SK-N-SH (cell line): ENCODE results near the gene RNGTT. TPM values are rescaled to one million over a fixed set of nuclear protein-coding genes. Genes with fewer than 3 reads are reported as not detected.

ENCODE experiments used
- CTCF ChIA-PET: fragments of 300-600, 350-600 bp; formaldehyde crosslinking; extraction: SDS; loops from one replicate; lab custom pipeline; 2021; lab: Yijun Ruan, JAX
- POLR2A ChIA-PET: fragments of 350-600 bp; sonication (Branson Sonifier 250); formaldehyde crosslinking; extraction: SDS; loops from one replicate; lab custom pipeline; 2020; ENCODE audit warnings: antibody characterized with exemption, inconsistent platforms; lab: Yijun Ruan, JAX
- DNase-seq: peaks from one replicate; pipeline ENCODE4 v3.0.0; 2012
- H2AFZ ChIP-seq: fragments of 200-600 bp; sonication (generic); 2 replicates; pipeline ENCODE4 v1.8.1; 2016; ENCODE audit warnings: antibody characterized with exemption, mild to moderate bottlenecking, low read depth
- H3F3A ChIP-seq: fragments of 200-600 bp; sonication (generic); replicated peaks from 2 replicates; pipeline ENCODE3; 2016; ENCODE audit warnings: antibody characterized with exemption, mild to moderate bottlenecking; ENCODE audit not compliant: insufficient read depth
- H3K27ac ChIP-seq, 2 experiments: fragments of 200-500 bp in 1 of 2; fragments of 200-600 bp in 1 of 2; sonication (Bioruptor generic) in 1 of 2; sonication (generic), shearing (Covaris generic) in 1 of 2; 2 replicates each; pipeline versions ENCODE4 v1.5.1 to v1.6.1; 2014 to 2016; ENCODE audit warnings: low read depth in 2 of 2, inconsistent platforms in 1 of 2, low read length in 1 of 2, mild to moderate bottlenecking in 1 of 2, mixed read lengths in 1 of 2
- H3K27me3 ChIP-seq: fragments of 200-600 bp; sonication (generic), shearing (Covaris generic); 2 replicates; pipeline ENCODE4 v1.6.1; 2016; ENCODE audit warnings: mixed run types; ENCODE audit not compliant: insufficient read depth
- H3K36me3 ChIP-seq, 2 experiments: fragments of 200-500 bp in 1 of 2; fragments of 200-600 bp in 1 of 2; sonication (Bioruptor generic) in 1 of 2; sonication (generic) in 1 of 2; replicated peaks in 1 of 2; 2 replicates each; pipeline versions ENCODE3 to v1.5.1; 2014 to 2016; ENCODE audit warnings: low read length in 1 of 2, mild to moderate bottlenecking in 1 of 2; ENCODE audit not compliant: insufficient read depth in 2 of 2, control insufficient read depth in 1 of 2
- H3K4me1 ChIP-seq, 2 experiments: fragments of 200-500 bp in 1 of 2; fragments of 200-600 bp in 1 of 2; sonication (Bioruptor generic) in 1 of 2; sonication (generic), shearing (Covaris generic) in 1 of 2; 2 replicates each; pipeline versions ENCODE4 v1.5.1 to v1.6.1; 2014 to 2016; ENCODE audit warnings: low read depth in 1 of 2, low read length in 1 of 2, mixed run types in 1 of 2; ENCODE audit not compliant: insufficient read depth in 2 of 2, control insufficient read depth in 1 of 2
- H3K4me2 ChIP-seq: fragments of 200-600 bp; sonication (generic), shearing (Covaris generic); 2 replicates; pipeline ENCODE4 v1.6.1; 2017; ENCODE audit warnings: mixed run types
- H3K4me3 ChIP-seq, 2 experiments: fragments of 200-500 bp in 1 of 2; fragments of 200-600 bp in 1 of 2; sonication (Bioruptor generic) in 1 of 2; sonication (generic), shearing (Covaris generic) in 1 of 2; 2 replicates each; pipeline versions ENCODE4 v1.5.1 to v1.8.1; 2014 to 2016; ENCODE audit warnings: low read depth in 2 of 2, inconsistent platforms in 1 of 2, low read length in 1 of 2, mild to moderate bottlenecking in 1 of 2, mixed read lengths in 1 of 2, moderate library complexity in 1 of 2
- H3K79me2 ChIP-seq: fragments of 200-600 bp; sonication (generic); 2 replicates; pipeline ENCODE4 v1.8.1; 2017; ENCODE audit warnings: mild to moderate bottlenecking; ENCODE audit not compliant: insufficient read depth
- H3K9ac ChIP-seq: fragments of 200-600 bp; sonication (generic); 2 replicates; pipeline ENCODE4 v1.6.1; 2017; ENCODE audit warnings: mixed run types
- H3K9me2 ChIP-seq: fragments of 200-600 bp; sonication (generic); 2 replicates; pipeline ENCODE4 v1.6.1; 2017; ENCODE audit warnings: mixed run types
- H3K9me3 ChIP-seq: fragments of 200-600 bp; sonication (generic); 2 replicates; pipeline ENCODE4 v1.6.1; 2017; ENCODE audit warnings: mixed run types, mild to moderate bottlenecking, moderate library complexity
- H4K20me1 ChIP-seq: fragments of 200-600 bp; sonication (generic); 2 replicates; pipeline ENCODE4 v1.6.1; 2017; ENCODE audit warnings: mild to moderate bottlenecking, mixed run types; ENCODE audit not compliant: insufficient read depth
- FOXJ3 ChIP-seq: sonication (generic); formaldehyde crosslinking; IDR thresholded peaks from 2 replicates; pipeline ENCODE4 v1.5.1; 2020; ENCODE audit warnings: mild to moderate bottlenecking, missing genetic modification reagents
- GABPA ChIP-seq: IDR thresholded peaks from 2 replicates; pipeline ENCODE4 v1.4.0; 2012; ENCODE audit warnings: low read depth, mild to moderate bottlenecking
- JUND ChIP-seq: IDR thresholded peaks from 2 replicates; pipeline ENCODE4 v1.4.0; 2012
- MEF2A ChIP-seq: IDR thresholded peaks from 2 replicates; pipeline ENCODE4 v1.4.0; 2012; ENCODE audit warnings: low read depth, borderline replicate concordance
- MXI1 ChIP-seq: IDR thresholded peaks from 2 replicates; pipeline ENCODE4 v1.6.1; 2012; ENCODE audit warnings: mild to moderate bottlenecking, low read depth, low read length, improper control_type of control experiment
- NRF1 ChIP-seq: IDR thresholded peaks from 2 replicates; pipeline ENCODE4 v1.6.1; 2012; ENCODE audit warnings: low read depth, mild to moderate bottlenecking, low read length
- POLR2AphosphoS5 ChIP-seq: IDR thresholded peaks from 2 replicates; pipeline ENCODE4 v1.6.1; 2012; ENCODE audit warnings: low read depth, low read length
- RXRA ChIP-seq: IDR thresholded peaks from 2 replicates; pipeline ENCODE4 v1.4.0; 2012; ENCODE audit warnings: low read depth, mild to moderate bottlenecking, borderline replicate concordance
- SIN3A ChIP-seq: IDR thresholded peaks from 2 replicates; pipeline ENCODE4 v1.6.1; 2012; ENCODE audit warnings: low read depth, mild to moderate bottlenecking, low read length, moderate library complexity, borderline replicate concordance
- SMC3 ChIP-seq: IDR thresholded peaks from 2 replicates; pipeline ENCODE4 v1.6.1; 2012; ENCODE audit warnings: low read depth, low read length, improper control_type of control experiment
- TCF12 ChIP-seq: IDR thresholded peaks from 2 replicates; pipeline ENCODE4 v1.4.0; 2012
- WGBS: methylation state at CpG from one replicate; pipeline ENCODE4 v1.1.6; 2017; ENCODE audit warnings: low lambda C conversion rate; 5-methylcytosine and 5-hydroxymethylcytosine counted together
- polyA plus RNA-seq, 3 experiments: library from polyadenylated mRNA; depleted of rRNA; stranded (reverse); fragments of >200 nt; gene quantifications; 2 replicates each; pipeline ENCODE4 v1.2.3, GENCODE V29; 2012
- TF ChIP-seq, protein P1 (sequence below): IDR thresholded peaks from 2 replicates; pipeline ENCODE4 v1.4.0; 2012; ENCODE audit warnings: low read depth, borderline replicate concordance
- TF ChIP-seq, protein P2 (sequence below): IDR thresholded peaks from 2 replicates; pipeline ENCODE4; 2012
- TF ChIP-seq, protein P3 (sequence below): IDR thresholded peaks from 2 replicates; pipeline ENCODE4 v1.6.1; 2012; ENCODE audit warnings: mild to moderate bottlenecking, low read depth, low read length, moderate library complexity

The RNGTT gene
- polyA plus RNA-seq, 1 of the 3 experiments (the other 2 are of a cell fraction) = 3.3 TPM

DNA sequence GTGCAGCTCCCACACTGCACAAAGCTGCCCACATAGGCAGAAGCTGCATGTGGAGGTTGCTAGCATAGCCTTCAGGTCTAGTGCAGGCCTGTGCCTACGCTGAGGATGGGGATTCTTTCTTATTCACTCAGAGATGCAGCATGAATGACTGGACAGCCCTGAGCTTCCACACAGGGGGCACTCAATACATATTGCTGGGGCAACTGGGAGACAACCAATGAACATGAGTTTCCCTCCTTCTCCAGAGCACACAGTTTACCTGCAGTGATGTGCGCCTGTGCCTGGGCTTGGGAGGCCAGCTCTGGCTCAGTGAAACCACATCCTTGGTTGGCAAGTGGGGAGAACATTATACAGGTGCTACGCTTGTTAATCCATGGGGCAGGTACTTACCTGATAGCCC, 389.9 kb downstream of the RNGTT start:
- no peaks in the 10 kb centered on the region for H3K79me2 ChIP-seq
- no peak overlapping the region for H3K4me3 ChIP-seq
- H3K9me3 ChIP-seq = no peaks in the 10 kb centered on the region
- no peak overlapping the region for H2AFZ ChIP-seq
- POLR2A ChIA-PET = no interaction called here
- H3K27me3 ChIP-seq = no peaks in the 10 kb centered on the region
- no peak for DNase-seq
- WGBS = 38% methylated on average over 2 of the region's 3 CpGs
- no peaks in the 10 kb centered on the region for H3F3A ChIP-seq
- no peaks in the 10 kb centered on the region for H3K4me1 ChIP-seq
- no peaks in the 10 kb centered on the region for H4K20me1 ChIP-seq
- H3K4me2 ChIP-seq = no peak overlapping the region
- CTCF ChIA-PET = interaction anchor here (1.7 kb wide), 1 partner anchor 81 kb away, joined by 5 read pairs; no protein-coding TSS in a partner anchor
- no peaks in the 10 kb centered on the region for H3K9me2 ChIP-seq
- H3K9ac ChIP-seq = no peak overlapping the region
- TF ChIP-seq MEF2A = no peak
- TF ChIP-seq NRF1 = no peak
- TF ChIP-seq SMC3 = no peak
- no peaks in the 10 kb centered on the region for H3K36me3 ChIP-seq
- no peak overlapping the region for H3K27ac ChIP-seq

DNA sequence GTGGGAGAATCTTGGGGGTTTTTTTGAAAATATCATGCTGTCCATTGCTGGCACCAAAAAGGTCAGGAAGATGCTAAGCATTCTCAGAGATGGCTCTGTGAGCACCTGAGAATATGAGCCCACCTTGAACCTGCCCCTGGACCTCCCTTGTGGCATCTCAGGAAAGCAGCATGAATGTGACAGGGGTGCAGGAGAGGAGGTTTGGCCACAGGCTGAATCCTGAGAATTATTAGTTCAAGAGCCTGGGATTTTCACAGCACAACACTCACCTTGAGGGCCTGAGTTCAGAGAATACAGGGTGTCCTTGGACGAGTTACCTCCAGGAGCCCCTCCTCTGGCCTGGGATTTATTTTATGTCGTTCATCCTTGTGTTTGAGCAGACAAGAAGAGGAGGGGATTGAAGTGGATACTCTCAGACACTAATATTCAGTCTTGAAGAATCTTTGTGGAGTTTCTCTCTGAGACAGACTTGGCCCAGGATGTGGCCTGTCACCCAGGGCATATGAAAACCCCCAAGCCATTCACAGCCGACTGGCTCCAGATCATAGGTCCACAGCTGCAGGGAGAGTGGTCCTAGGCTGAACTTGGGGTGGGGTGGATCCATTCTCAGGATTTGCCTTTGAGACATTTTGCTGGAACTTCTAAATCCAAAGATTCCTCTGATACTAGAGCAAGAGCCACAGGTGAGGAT, 390.8 kb downstream of the RNGTT start:
- H3K9me3 ChIP-seq = no peaks in the 10 kb centered on the region
- TF ChIP-seq, protein P1, sequence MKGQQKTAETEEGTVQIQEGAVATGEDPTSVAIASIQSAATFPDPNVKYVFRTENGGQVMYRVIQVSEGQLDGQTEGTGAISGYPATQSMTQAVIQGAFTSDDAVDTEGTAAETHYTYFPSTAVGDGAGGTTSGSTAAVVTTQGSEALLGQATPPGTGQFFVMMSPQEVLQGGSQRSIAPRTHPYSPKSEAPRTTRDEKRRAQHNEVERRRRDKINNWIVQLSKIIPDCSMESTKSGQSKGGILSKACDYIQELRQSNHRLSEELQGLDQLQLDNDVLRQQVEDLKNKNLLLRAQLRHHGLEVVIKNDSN = no peak
- TF ChIP-seq MXI1 = no peak
- no peak for TF ChIP-seq GABPA
- no peak for TF ChIP-seq RXRA
- TF ChIP-seq SIN3A = no peak
- no peak for TF ChIP-seq TCF12
- TF ChIP-seq POLR2AphosphoS5 = no peak
- TF ChIP-seq JUND = no peak
- TF ChIP-seq, protein P2, sequence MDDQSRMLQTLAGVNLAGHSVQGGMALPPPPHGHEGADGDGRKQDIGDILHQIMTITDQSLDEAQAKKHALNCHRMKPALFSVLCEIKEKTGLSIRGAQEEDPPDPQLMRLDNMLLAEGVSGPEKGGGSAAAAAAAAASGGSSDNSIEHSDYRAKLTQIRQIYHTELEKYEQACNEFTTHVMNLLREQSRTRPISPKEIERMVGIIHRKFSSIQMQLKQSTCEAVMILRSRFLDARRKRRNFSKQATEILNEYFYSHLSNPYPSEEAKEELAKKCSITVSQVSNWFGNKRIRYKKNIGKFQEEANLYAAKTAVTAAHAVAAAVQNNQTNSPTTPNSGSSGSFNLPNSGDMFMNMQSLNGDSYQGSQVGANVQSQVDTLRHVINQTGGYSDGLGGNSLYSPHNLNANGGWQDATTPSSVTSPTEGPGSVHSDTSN = no peak
- TF ChIP-seq FOXJ3 (CRISPR knock-in tag) = no peak
- TF ChIP-seq, protein P3, sequence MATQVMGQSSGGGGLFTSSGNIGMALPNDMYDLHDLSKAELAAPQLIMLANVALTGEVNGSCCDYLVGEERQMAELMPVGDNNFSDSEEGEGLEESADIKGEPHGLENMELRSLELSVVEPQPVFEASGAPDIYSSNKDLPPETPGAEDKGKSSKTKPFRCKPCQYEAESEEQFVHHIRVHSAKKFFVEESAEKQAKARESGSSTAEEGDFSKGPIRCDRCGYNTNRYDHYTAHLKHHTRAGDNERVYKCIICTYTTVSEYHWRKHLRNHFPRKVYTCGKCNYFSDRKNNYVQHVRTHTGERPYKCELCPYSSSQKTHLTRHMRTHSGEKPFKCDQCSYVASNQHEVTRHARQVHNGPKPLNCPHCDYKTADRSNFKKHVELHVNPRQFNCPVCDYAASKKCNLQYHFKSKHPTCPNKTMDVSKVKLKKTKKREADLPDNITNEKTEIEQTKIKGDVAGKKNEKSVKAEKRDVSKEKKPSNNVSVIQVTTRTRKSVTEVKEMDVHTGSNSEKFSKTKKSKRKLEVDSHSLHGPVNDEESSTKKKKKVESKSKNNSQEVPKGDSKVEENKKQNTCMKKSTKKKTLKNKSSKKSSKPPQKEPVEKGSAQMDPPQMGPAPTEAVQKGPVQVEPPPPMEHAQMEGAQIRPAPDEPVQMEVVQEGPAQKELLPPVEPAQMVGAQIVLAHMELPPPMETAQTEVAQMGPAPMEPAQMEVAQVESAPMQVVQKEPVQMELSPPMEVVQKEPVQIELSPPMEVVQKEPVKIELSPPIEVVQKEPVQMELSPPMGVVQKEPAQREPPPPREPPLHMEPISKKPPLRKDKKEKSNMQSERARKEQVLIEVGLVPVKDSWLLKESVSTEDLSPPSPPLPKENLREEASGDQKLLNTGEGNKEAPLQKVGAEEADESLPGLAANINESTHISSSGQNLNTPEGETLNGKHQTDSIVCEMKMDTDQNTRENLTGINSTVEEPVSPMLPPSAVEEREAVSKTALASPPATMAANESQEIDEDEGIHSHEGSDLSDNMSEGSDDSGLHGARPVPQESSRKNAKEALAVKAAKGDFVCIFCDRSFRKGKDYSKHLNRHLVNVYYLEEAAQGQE = no peak
- H3K9ac ChIP-seq = no peak overlapping the region
- H3K4me2 ChIP-seq = no peak overlapping the region
- ChIA-PET POLR2A (no interaction called here), CTCF (no interaction called here)
- H3K27ac ChIP-seq = no peak overlapping the region
- DNase-seq = no peak
- H3K9me2 ChIP-seq = no peaks in the 10 kb centered on the region
- no peaks in the 10 kb centered on the region for H3K4me1 ChIP-seq
- no peak overlapping the region for H3K4me3 ChIP-seq
- no peak overlapping the region for H2AFZ ChIP-seq
- WGBS = 0% methylated on average over 2 of the region's 3 CpGs
- H3F3A ChIP-seq = no peaks in the 10 kb centered on the region
- H4K20me1 ChIP-seq = no peaks in the 10 kb centered on the region
- H3K36me3 ChIP-seq = no peaks in the 10 kb centered on the region
- no peaks in the 10 kb centered on the region for H3K79me2 ChIP-seq
- no peaks in the 10 kb centered on the region for H3K27me3 ChIP-seq
